ENCODE results near the gene FUZ. TPM values are rescaled to one million over a fixed set of nuclear protein-coding genes. Genes with fewer than 3 reads are reported as not detected.

Gene FUZ
- total RNA-seq, 2 experiments from 2014 or later: 15.2 to 16.2 TPM

- H3K27me3 Mint-ChIP-seq: no peaks in the 10 kb centered on the region
- peak overlapping the region; percentile 21 for H3K27ac Mint-ChIP-seq
- peak overlapping the region; percentile 40 for H3K4me3 Mint-ChIP-seq
- no peak for DNase-seq
- ChIA-PET POLR2A (interaction anchor here (1.3 to 2.2 kb wide), 3 partner anchors 17 to 36 kb away, joined by 4 to 8 read pairs (median 5); partner anchors contain the start of gene FUZ), CTCF (interaction anchor here (0.5 to 1.3 kb wide), 3 partner anchors 18 to 1972 kb away, joined by 3 to 11 read pairs (median 3); partner anchors contain the start of gene PNKP)
- peaks cover 41% of the 10 kb centered on the region for H3K4me1 Mint-ChIP-seq (ENCODE audit: low read depth)
- peaks cover 3% of the 10 kb centered on the region for H3K36me3 Mint-ChIP-seq
- peaks cover 13% of the 10 kb centered on the region for H3K9me3 Mint-ChIP-seq
- intact Hi-C loops (cut with micrococcal nuclease): loop anchor here (1.0 to 2.0 kb wide), 5 partner anchors 18 to 209 kb away; partner anchors contain the start of genes AP2A1, IL4I1, MED25 and PNKP
Observed at GRCh38 chr19:49849433-49850220, 36.5 kb upstream of the FUZ start.

- H3K36me3 Mint-ChIP-seq: peaks cover 3% of the 10 kb centered on the region
- peak overlapping the region; percentile 40 for H3K4me3 Mint-ChIP-seq
- CTCF ChIA-PET: interaction anchor here (1.6 kb wide), 1 partner anchor 131 kb away, joined by 8 read pairs; no protein-coding TSS in a partner anchor
- H3K4me1 Mint-ChIP-seq (ENCODE audit: low read depth): peaks cover 41% of the 10 kb centered on the region
- H3K27ac Mint-ChIP-seq: peak overlapping the region; percentile 21
- POLR2A ChIA-PET: no interaction called here
- DNase-seq: no peak
- intact Hi-C loops (cut with micrococcal nuclease): no loop called here
- peaks cover 13% of the 10 kb centered on the region for H3K9me3 Mint-ChIP-seq
- H3K27me3 Mint-ChIP-seq: no peaks in the 10 kb centered on the region
Observed at GRCh38 chr19:49848938-49849337, 35.8 kb upstream of the FUZ start.

- no peaks in the 10 kb centered on the region for H3K27me3 Mint-ChIP-seq
- POLR2A ChIA-PET: no interaction called here
- intact Hi-C loops (cut with micrococcal nuclease): no loop called here
- CTCF ChIA-PET: interaction anchor here (0.6 to 1.6 kb wide), 5 partner anchors 77 to 167 kb away, joined by 3 to 8 read pairs (median 3); partner anchors contain the start of gene AP2A1
- peaks cover 13% of the 10 kb centered on the region for H3K9me3 Mint-ChIP-seq
- H3K36me3 Mint-ChIP-seq: peaks cover 3% of the 10 kb centered on the region
- no peak overlapping the region for H3K4me3 Mint-ChIP-seq
- H3K27ac Mint-ChIP-seq: no peak overlapping the region
- DNase-seq: no peak
- H3K4me1 Mint-ChIP-seq (ENCODE audit: low read depth): peaks cover 37% of the 10 kb centered on the region
Observed at GRCh38 chr19:49847731-49848696, 34.9 kb upstream of the FUZ start.

- H3K4me1 Mint-ChIP-seq (ENCODE audit: low read depth): peaks cover 27% of the 10 kb centered on the region
- no peaks in the 10 kb centered on the region for H3K27me3 Mint-ChIP-seq
- peaks cover 13% of the 10 kb centered on the region for H3K9me3 Mint-ChIP-seq
- no peak for DNase-seq
- no peak overlapping the region for H3K4me3 Mint-ChIP-seq
- POLR2A ChIA-PET: no interaction called here
- CTCF ChIA-PET: interaction anchor here (0.7 kb wide), 1 partner anchor 62 kb away, joined by 3 read pairs; no protein-coding TSS in a partner anchor
- intact Hi-C loops (cut with micrococcal nuclease): no loop called here
- H3K36me3 Mint-ChIP-seq: peaks cover 3% of the 10 kb centered on the region
- H3K27ac Mint-ChIP-seq: no peak overlapping the region
Observed at GRCh38 chr19:49846408-49846807, 33.3 kb upstream of the FUZ start.

- no peaks in the 10 kb centered on the region for H3K27me3 Mint-ChIP-seq
- no peak overlapping the region for H3K27ac Mint-ChIP-seq
- no peak overlapping the region for H3K4me3 Mint-ChIP-seq
- peaks cover 26% of the 10 kb centered on the region for H3K4me1 Mint-ChIP-seq (ENCODE audit: low read depth)
- DNase-seq: no peak
- peaks cover 3% of the 10 kb centered on the region for H3K36me3 Mint-ChIP-seq
- ChIA-PET POLR2A (no interaction called here), CTCF (no interaction called here)
- peaks cover 13% of the 10 kb centered on the region for H3K9me3 Mint-ChIP-seq
- intact Hi-C loops (cut with micrococcal nuclease): no loop called here
Observed at GRCh38 chr19:49845414-49845813, 32.3 kb upstream of the FUZ start.

- Mint-ChIP-seq H3K27ac (no peak overlapping the region), H3K27me3 (no peaks in the 10 kb centered on the region), H3K9me3 (peaks cover 6% of the 10 kb centered on the region), H3K4me3 (no peak overlapping the region), H3K4me1 (ENCODE audit: low read depth) (peaks cover 18% of the 10 kb centered on the region), H3K36me3 (peaks cover 5% of the 10 kb centered on the region)
- DNase-seq: no peak
- intact Hi-C loops (cut with micrococcal nuclease): no loop called here
- CTCF ChIA-PET: no interaction called here
- POLR2A ChIA-PET: interaction anchor here (0.6 kb wide), 1 partner anchor 9 kb away, joined by 3 read pairs; no protein-coding TSS in a partner anchor
Observed at GRCh38 chr19:49844138-49845095, 31.3 kb upstream of the FUZ start.

GRCh38 chr19:49843265-49843664 lies 30.2 kb upstream of the FUZ start:
- CTCF ChIA-PET: no interaction called here
- no peaks in the 10 kb centered on the region for H3K27me3 Mint-ChIP-seq

GRCh38 chr19:49840736-49841249 lies 27.7 kb upstream of the FUZ start:
- no peaks in the 10 kb centered on the region for H3K27me3 Mint-ChIP-seq
- DNase-seq: no peak
- H3K36me3 Mint-ChIP-seq: peaks cover 14% of the 10 kb centered on the region
- no peaks in the 10 kb centered on the region for H3K9me3 Mint-ChIP-seq
- no peak overlapping the region for H3K27ac Mint-ChIP-seq
- no peaks in the 10 kb centered on the region for H3K4me1 Mint-ChIP-seq (ENCODE audit: low read depth)
- CTCF ChIA-PET: interaction anchor here (0.8 kb wide), 1 partner anchor 124 kb away, joined by 3 read pairs; no protein-coding TSS in a partner anchor
- intact Hi-C loops (cut with micrococcal nuclease): no loop called here
- POLR2A ChIA-PET: no interaction called here
- H3K4me3 Mint-ChIP-seq: no peak overlapping the region

More at GRCh38 chr19:49843265-49843664, 30.2 kb upstream of the FUZ start:
- Mint-ChIP-seq H3K36me3 (peaks cover 10% of the 10 kb centered on the region), H3K4me3 (no peak overlapping the region), H3K9me3 (no peaks in the 10 kb centered on the region), H3K27ac (no peak overlapping the region), H3K4me1 (ENCODE audit: low read depth) (peaks cover 7% of the 10 kb centered on the region)
- DNase-seq: no peak
- POLR2A ChIA-PET: no interaction called here
- intact Hi-C loops (cut with micrococcal nuclease): no loop called here

GRCh38 chr19:49840321-49840720 lies 27.2 kb upstream of the FUZ start:
- no peak for DNase-seq

GRCh38 chr19:49839713-49840112 lies 26.6 kb upstream of the FUZ start:
- no peaks in the 10 kb centered on the region for H3K27me3 Mint-ChIP-seq
- no peaks in the 10 kb centered on the region for H3K9me3 Mint-ChIP-seq
- ChIA-PET POLR2A (no interaction called here), CTCF (interaction anchor here (0.7 kb wide), 1 partner anchor 641 kb away, joined by 4 read pairs; no protein-coding TSS in a partner anchor)
- H3K27ac Mint-ChIP-seq: no peak overlapping the region
- no peak overlapping the region for H3K4me3 Mint-ChIP-seq
- DNase-seq: no peak
- intact Hi-C loops (cut with micrococcal nuclease): no loop called here
- peaks cover 20% of the 10 kb centered on the region for H3K36me3 Mint-ChIP-seq
- H3K4me1 Mint-ChIP-seq (ENCODE audit: low read depth): no peaks in the 10 kb centered on the region

More at GRCh38 chr19:49840321-49840720, 27.2 kb upstream of the FUZ start:
- Mint-ChIP-seq H3K27ac (no peak overlapping the region), H3K4me1 (ENCODE audit: low read depth) (no peaks in the 10 kb centered on the region), H3K9me3 (no peaks in the 10 kb centered on the region), H3K27me3 (no peaks in the 10 kb centered on the region), H3K36me3 (peaks cover 14% of the 10 kb centered on the region), H3K4me3 (no peak overlapping the region)
- intact Hi-C loops (cut with micrococcal nuclease): no loop called here
- ChIA-PET CTCF (interaction anchor here (0.7 kb wide), 1 partner anchor 641 kb away, joined by 4 read pairs; no protein-coding TSS in a partner anchor), POLR2A (no interaction called here)

Data from activated CD4-positive, alpha-beta memory T cell treated with anti-CD3 and anti-CD28 coated beads for 36 hours (primary cell).